HCT116 (cell line): Measurements from ENCODE around the gene NCBP2L. TPM values are rescaled to one million over a fixed set of nuclear protein-coding genes. Genes with fewer than 3 reads are reported as not detected.

Experiments
- ATAC-seq: fragments of 200-7000 bp; cut with Tn5 transposase; 2 replicates; pipeline ENCODE4 v1.9.1; 2020; ENCODE audit warnings: mild to moderate bottlenecking, moderate library complexity
- BruUV-seq: library from RNA; stranded (reverse); fragments of 400-500 nt; replicated peaks from 2 replicates; lab custom pipeline; 2021; lab: Mats Ljungman, UMichigan
- CTCF ChIA-PET: fragments of 300-600 bp; sonication (Branson Sonifier 250); formaldehyde crosslinking; loops from one replicate; lab custom pipeline; 2021; ENCODE audit warnings: antibody characterized with exemption; lab: Charles Lee
- POLR2A ChIA-PET: fragments of 300-600, 350-600 bp; sonication (Branson Sonifier 250); formaldehyde crosslinking; loops from one replicate; lab custom pipeline; 2021; ENCODE audit warnings: antibody characterized with exemption; lab: Charles Lee
- RAD21 ChIA-PET, 2 experiments: fragments of 300-600 bp; sonication (Branson Sonifier 250); formaldehyde crosslinking; loops; one replicate each; lab custom pipeline; 2023; ENCODE audit warnings: low total read pairs in 2 of 2; ENCODE audit not compliant: uncharacterized antibody in 2 of 2, unreplicated experiment in 2 of 2, low non-redundant PET in 1 of 2; lab: Charles Lee
- DNase-seq: peaks from one replicate; pipeline ENCODE4 v3.0.0-alpha.2; 2010; ENCODE audit warnings: low read depth, low spot score
- H2AFZ ChIP-seq: fragments of 200-600 bp; shearing (Covaris generic), sonication (generic); 2 replicates; pipeline ENCODE4 v1.6.1; 2017; ENCODE audit warnings: low read depth, mixed run types, mixed read lengths, antibody characterized with exemption, low read length; ENCODE audit not compliant: poor library complexity, severe bottlenecking
- H3K27ac ChIP-seq: 2 replicates; pipeline ENCODE4 v1.5.1; 2012; ENCODE audit warnings: low read depth, low read length
- H3K27me3 ChIP-seq: fragments of 200-600 bp; sonication (generic); 2 replicates; pipeline ENCODE4 v1.6.1; 2016; ENCODE audit warnings: mixed run types, low read length, mixed read lengths; ENCODE audit not compliant: insufficient read depth
- H3K36me3 ChIP-seq, 2 experiments: fragments of 200-500 bp in 1 of 2; fragments of 200-600 bp in 1 of 2; sonication (Bioruptor generic) in 1 of 2; sonication (generic) in 1 of 2; 2 replicates each; pipeline versions ENCODE4 v1.5.1 to v1.6.1; 2014 to 2016; ENCODE audit warnings: low read length in 2 of 2, inconsistent platforms in 1 of 2, mixed read lengths in 1 of 2, mixed run types in 1 of 2; ENCODE audit not compliant: insufficient read depth in 2 of 2, control insufficient read depth in 1 of 2
- H3K4me1 ChIP-seq, 2 experiments: fragments of 200-600 bp in 1 of 2; sonication (generic) in 1 of 2; 2 replicates each; pipeline versions ENCODE4 v1.5.1 to v1.6.1; 2012 to 2017; ENCODE audit warnings: low read length in 2 of 2, inconsistent platforms in 1 of 2, mild to moderate bottlenecking in 1 of 2, mixed read lengths in 1 of 2, mixed run types in 1 of 2, moderate library complexity in 1 of 2; ENCODE audit not compliant: insufficient read depth in 2 of 2, control insufficient read depth in 1 of 2
- H3K4me2 ChIP-seq: fragments of 200-600 bp; sonication (generic); 2 replicates; pipeline ENCODE4 v1.6.1; 2017; ENCODE audit warnings: mixed run types, low read length, mixed read lengths
- H3K4me3 ChIP-seq, 2 experiments: fragments of 200-600 bp in 1 of 2; sonication (generic) in 1 of 2; replicated peaks in 1 of 2; 2 replicates each; pipeline ENCODE4 v1.5.1; 2011 to 2016; ENCODE audit warnings: low read length in 2 of 2, control low read depth in 1 of 2, low read depth in 1 of 2, mild to moderate bottlenecking in 1 of 2, mixed read lengths in 1 of 2, mixed run types in 1 of 2
- H3K79me2 ChIP-seq: fragments of 200-600 bp; sonication (generic); 2 replicates; pipeline ENCODE4 v1.6.1; 2017; ENCODE audit warnings: mild to moderate bottlenecking, mixed run types, low read length, moderate library complexity, mixed read lengths; ENCODE audit not compliant: insufficient read depth
- H3K9ac ChIP-seq: fragments of 200-600 bp; sonication (generic); 2 replicates; pipeline ENCODE4 v1.6.1; 2016; ENCODE audit warnings: low read length, mixed read lengths
- H3K9me2 ChIP-seq: fragments of 200-600 bp; sonication (generic), shearing (Covaris generic); 2 replicates; pipeline ENCODE4 v1.6.1; 2017; ENCODE audit warnings: mixed run types, mild to moderate bottlenecking, moderate library complexity; ENCODE audit not compliant: insufficient read depth
- H3K9me3 ChIP-seq, 2 experiments: fragments of 200-500 bp in 1 of 2; fragments of 200-600 bp in 1 of 2; sonication (Bioruptor generic) in 1 of 2; sonication (generic) in 1 of 2; 2 replicates each; pipeline ENCODE4 v1.6.1; 2014 to 2017; ENCODE audit warnings: low read length in 2 of 2, mixed read lengths in 2 of 2, inconsistent platforms in 1 of 2, low read depth in 1 of 2, mild to moderate bottlenecking in 1 of 2, mixed run types in 1 of 2, moderate library complexity in 1 of 2; ENCODE audit not compliant: control insufficient read depth in 1 of 2, insufficient read depth in 1 of 2
- H4K20me1 ChIP-seq: fragments of 200-600 bp; sonication (generic), shearing (Covaris generic); 2 replicates; pipeline ENCODE4 v1.6.1; 2017; ENCODE audit warnings: mixed run types, mild to moderate bottlenecking, moderate library complexity; ENCODE audit not compliant: insufficient read depth
- ATF3 ChIP-seq: IDR thresholded peaks from 2 replicates; pipeline ENCODE4 v1.6.1; 2012
- CEBPB ChIP-seq: IDR thresholded peaks from 2 replicates; pipeline ENCODE4 v1.6.1; 2012; ENCODE audit warnings: low read depth
- ELF1 ChIP-seq: IDR thresholded peaks from 2 replicates; pipeline ENCODE4 v1.6.1; 2012; ENCODE audit warnings: low read depth, borderline replicate concordance
- EZH2phosphoT487 ChIP-seq: fragments of 200-600 bp; IDR thresholded peaks from 2 replicates; pipeline ENCODE4 v1.6.1; 2018; ENCODE audit warnings: antibody characterized with exemption, borderline replicate concordance
- POLR2A ChIP-seq: IDR thresholded peaks from 2 replicates; pipeline ENCODE4 v1.7.0; 2011; ENCODE audit warnings: borderline replicate concordance; ENCODE audit not compliant: insufficient read depth, insufficient read length; ENCODE audit errors: extremely low read depth
- RAD21 ChIP-seq: IDR thresholded peaks from 2 replicates; pipeline ENCODE4 v1.6.1; 2012; ENCODE audit warnings: low read depth, mild to moderate bottlenecking
- REST ChIP-seq: IDR thresholded peaks from 2 replicates; pipeline ENCODE4 v1.6.1; 2012; ENCODE audit warnings: low read depth
- SP1 ChIP-seq: IDR thresholded peaks from 2 replicates; pipeline ENCODE4 v1.6.1; 2012; ENCODE audit warnings: low read depth
- SRF ChIP-seq: IDR thresholded peaks from 2 replicates; pipeline ENCODE4 v1.6.1; 2012; ENCODE audit warnings: low read depth
- ZBTB33 ChIP-seq: IDR thresholded peaks from 2 replicates; pipeline ENCODE4 v1.6.1; 2011; ENCODE audit warnings: mild to moderate bottlenecking, low read length, moderate library complexity; ENCODE audit not compliant: insufficient replicate concordance; ENCODE audit errors: extremely low read depth
- ZFX ChIP-seq: fragments of 450-650 bp; IDR thresholded peaks from 2 replicates; pipeline ENCODE4 v1.6.1; 2017
- ZNF274 ChIP-seq: fragments of 200-500 bp; sonication (Bioruptor generic); IDR thresholded peaks from 2 replicates; pipeline ENCODE4 v1.6.1; 2014; ENCODE audit warnings: mild to moderate bottlenecking, low read depth, low read length, inconsistent platforms
- intact Hi-C: fragments of 100-400 bp; cut with micrococcal nuclease; formaldehyde crosslinking; loops from 2 replicates; pipeline ENCODE4 v1.10.0; 2022
- total RNA-seq: library from RNA; stranded (reverse); gene quantifications from one replicate; pipeline ENCODE4 v1.2.1, GENCODE V29; 2021; ENCODE audit not compliant: unreplicated experiment
- TF ChIP-seq, protein P1 (sequence below), 3 experiments: fragments of 200-600 bp in 1 of 3; sonication (generic) in 1 of 3; IDR thresholded peaks in 2 of 3; conservative IDR thresholded peaks in 1 of 3; 2 replicates each; pipeline ENCODE4 v1.5.1; 2012 to 2017; ENCODE audit warnings: low read depth in 2 of 3, low read length in 2 of 3, antibody characterized with exemption in 1 of 3, borderline replicate concordance in 1 of 3, control low read depth in 1 of 3, mild to moderate bottlenecking in 1 of 3, mixed read lengths in 1 of 3, mixed run types in 1 of 3, moderate library complexity in 1 of 3; ENCODE audit not compliant: insufficient read depth in 1 of 3

The NCBP2L gene
- total RNA-seq, 1 experiment from 2014 or later, result not detected

DNA sequence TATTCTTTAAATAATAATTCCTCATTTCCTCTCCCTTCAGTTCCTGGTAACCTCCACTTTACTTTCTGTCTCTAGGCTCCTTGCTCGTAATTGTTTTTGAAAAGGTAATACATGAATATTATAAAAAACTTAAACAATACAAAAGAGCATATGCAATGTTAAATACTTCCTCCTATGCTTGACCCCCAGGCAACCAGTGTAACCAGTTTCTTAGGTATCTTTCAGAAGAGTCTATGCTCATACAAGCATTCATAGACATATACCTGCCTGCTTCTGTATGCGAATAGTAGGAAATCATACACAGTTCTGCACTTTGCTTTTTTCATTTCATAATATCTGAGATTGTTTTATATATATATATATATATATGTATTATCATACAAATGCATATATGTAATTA, 45.5 kb downstream of the NCBP2L start:
- Histone ChIP-seq H3K4me2 (no peak overlapping the region), H3K27ac (no peak overlapping the region), H3K9ac (no peak overlapping the region), H3K36me3 (no peaks in the 10 kb centered on the region), H3K79me2 (no peaks in the 10 kb centered on the region), H2AFZ (no peak overlapping the region), H4K20me1 (no peaks in the 10 kb centered on the region), H3K27me3 (no peaks in the 10 kb centered on the region), H3K9me2 (no peaks in the 10 kb centered on the region), H3K4me3 (no peak overlapping the region)
- no TSS peak for BruUV-seq
- RAD21 ChIA-PET, result no interaction called here
- POLR2A ChIA-PET, result no interaction called here
- intact Hi-C loops, result no loop called here
- CTCF ChIA-PET, result no interaction called here
- DNase-seq, result no peak
- TF ChIP-seq RAD21 (no peak), ZBTB33 (no peak), SRF (no peak), POLR2A (no peak), ZNF274 (no peak), ZFX (no peak), CEBPB (no peak)
- TF ChIP-seq, all 23 proteins: peak for 0
- Histone ChIP-seq H3K4me1 (peaks cover 4 to 5% of the 10 kb centered on the region in 2 experiments; a peak in 2 of 4 replicates), H3K9me3 (no peaks in the 10 kb centered on the region)
- no peak for ATAC-seq

- H3K9ac ChIP-seq, result no peak overlapping the region
- H3K4me3 ChIP-seq, result no peak overlapping the region
- POLR2A ChIA-PET, result no interaction called here
- H3K27me3 ChIP-seq, result no peaks in the 10 kb centered on the region
- CTCF ChIA-PET, result no interaction called here
- H3K4me1 ChIP-seq, result peaks cover 4 to 5% of the 10 kb centered on the region in 2 experiments; a peak in 2 of 4 replicates
- no peak overlapping the region for H2AFZ ChIP-seq
- DNase-seq, result no peak
- no TSS peak for BruUV-seq
- no peaks in the 10 kb centered on the region for H3K36me3 ChIP-seq
- H3K79me2 ChIP-seq, result no peaks in the 10 kb centered on the region
- no peak for ATAC-seq
- no peak overlapping the region for H3K27ac ChIP-seq
- no peaks in the 10 kb centered on the region for H4K20me1 ChIP-seq
- no peak overlapping the region for H3K4me2 ChIP-seq
- no peaks in the 10 kb centered on the region for H3K9me2 ChIP-seq
- intact Hi-C loops, result no loop called here
- no peaks in the 10 kb centered on the region for H3K9me3 ChIP-seq
- RAD21 ChIA-PET, result no interaction called here
- TF ChIP-seq, protein P1, sequence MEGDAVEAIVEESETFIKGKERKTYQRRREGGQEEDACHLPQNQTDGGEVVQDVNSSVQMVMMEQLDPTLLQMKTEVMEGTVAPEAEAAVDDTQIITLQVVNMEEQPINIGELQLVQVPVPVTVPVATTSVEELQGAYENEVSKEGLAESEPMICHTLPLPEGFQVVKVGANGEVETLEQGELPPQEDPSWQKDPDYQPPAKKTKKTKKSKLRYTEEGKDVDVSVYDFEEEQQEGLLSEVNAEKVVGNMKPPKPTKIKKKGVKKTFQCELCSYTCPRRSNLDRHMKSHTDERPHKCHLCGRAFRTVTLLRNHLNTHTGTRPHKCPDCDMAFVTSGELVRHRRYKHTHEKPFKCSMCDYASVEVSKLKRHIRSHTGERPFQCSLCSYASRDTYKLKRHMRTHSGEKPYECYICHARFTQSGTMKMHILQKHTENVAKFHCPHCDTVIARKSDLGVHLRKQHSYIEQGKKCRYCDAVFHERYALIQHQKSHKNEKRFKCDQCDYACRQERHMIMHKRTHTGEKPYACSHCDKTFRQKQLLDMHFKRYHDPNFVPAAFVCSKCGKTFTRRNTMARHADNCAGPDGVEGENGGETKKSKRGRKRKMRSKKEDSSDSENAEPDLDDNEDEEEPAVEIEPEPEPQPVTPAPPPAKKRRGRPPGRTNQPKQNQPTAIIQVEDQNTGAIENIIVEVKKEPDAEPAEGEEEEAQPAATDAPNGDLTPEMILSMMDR (IDR thresholded peaks at IDR 0.05 in 2 of 3, conservative IDR thresholded peaks at IDR 0.05 in 1 of 3; ENCODE audit: borderline replicate concordance in 1 of 3, insufficient read depth in 1 of 3, low read depth in 2 of 3, low read length in 2 of 3), result no peak
- TF ChIP-seq EZH2phosphoT487 (no peak), ELF1 (no peak), SP1 (no peak), REST (no peak), CEBPB (no peak), ATF3 (no peak)
Measured at GRCh38 chrX:107823456-107823855, 45.9 kb downstream of the NCBP2L start.
